Measurements from ENCODE around the gene PPIH. TPM values are rescaled to one million over a fixed set of nuclear protein-coding genes. Genes with fewer than 3 reads are reported as not detected.

PPIH gene
- total RNA-seq, 2 donors from 2014 or later = 18.2 to 24.9 TPM

DNA sequence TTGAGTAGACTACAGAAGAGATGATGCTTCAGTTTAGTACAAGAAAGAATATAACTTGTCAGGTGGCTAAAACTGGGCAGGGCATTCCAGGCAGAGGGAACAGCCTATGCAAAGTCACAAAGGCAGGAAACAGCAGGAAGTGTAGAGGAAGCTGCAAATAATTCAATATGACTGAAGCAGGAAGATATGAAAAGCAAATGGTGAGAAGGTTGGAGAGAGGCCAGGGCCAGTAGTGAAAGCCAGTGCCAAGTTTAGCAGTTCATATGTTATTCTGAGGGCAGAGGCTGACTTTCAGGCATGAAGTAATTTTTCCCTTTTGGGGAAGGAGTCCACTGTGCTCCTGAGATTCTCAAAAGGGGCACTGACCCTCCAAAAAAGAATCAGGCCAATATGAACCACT, 16.0 kb downstream of the PPIH start:
- Histone ChIP-seq H3K27ac (peak overlapping the region; percentile 59 to 86), H3K36me3 (peaks cover 4% of the 10 kb centered on the region), H3K4me3 (no peak overlapping the region), H3K27me3 (no peaks in the 10 kb centered on the region), H3K4me1 (peaks cover 0 to 12% of the 10 kb centered on the region in 2 donors), H3K9me3 (no peaks in the 10 kb centered on the region)
- DNase-seq (ENCODE audit: low spot score) = no peak
- TF ChIP-seq, protein P1, sequence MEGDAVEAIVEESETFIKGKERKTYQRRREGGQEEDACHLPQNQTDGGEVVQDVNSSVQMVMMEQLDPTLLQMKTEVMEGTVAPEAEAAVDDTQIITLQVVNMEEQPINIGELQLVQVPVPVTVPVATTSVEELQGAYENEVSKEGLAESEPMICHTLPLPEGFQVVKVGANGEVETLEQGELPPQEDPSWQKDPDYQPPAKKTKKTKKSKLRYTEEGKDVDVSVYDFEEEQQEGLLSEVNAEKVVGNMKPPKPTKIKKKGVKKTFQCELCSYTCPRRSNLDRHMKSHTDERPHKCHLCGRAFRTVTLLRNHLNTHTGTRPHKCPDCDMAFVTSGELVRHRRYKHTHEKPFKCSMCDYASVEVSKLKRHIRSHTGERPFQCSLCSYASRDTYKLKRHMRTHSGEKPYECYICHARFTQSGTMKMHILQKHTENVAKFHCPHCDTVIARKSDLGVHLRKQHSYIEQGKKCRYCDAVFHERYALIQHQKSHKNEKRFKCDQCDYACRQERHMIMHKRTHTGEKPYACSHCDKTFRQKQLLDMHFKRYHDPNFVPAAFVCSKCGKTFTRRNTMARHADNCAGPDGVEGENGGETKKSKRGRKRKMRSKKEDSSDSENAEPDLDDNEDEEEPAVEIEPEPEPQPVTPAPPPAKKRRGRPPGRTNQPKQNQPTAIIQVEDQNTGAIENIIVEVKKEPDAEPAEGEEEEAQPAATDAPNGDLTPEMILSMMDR (IDR thresholded peaks at IDR 0.05) = no peak

DNA sequence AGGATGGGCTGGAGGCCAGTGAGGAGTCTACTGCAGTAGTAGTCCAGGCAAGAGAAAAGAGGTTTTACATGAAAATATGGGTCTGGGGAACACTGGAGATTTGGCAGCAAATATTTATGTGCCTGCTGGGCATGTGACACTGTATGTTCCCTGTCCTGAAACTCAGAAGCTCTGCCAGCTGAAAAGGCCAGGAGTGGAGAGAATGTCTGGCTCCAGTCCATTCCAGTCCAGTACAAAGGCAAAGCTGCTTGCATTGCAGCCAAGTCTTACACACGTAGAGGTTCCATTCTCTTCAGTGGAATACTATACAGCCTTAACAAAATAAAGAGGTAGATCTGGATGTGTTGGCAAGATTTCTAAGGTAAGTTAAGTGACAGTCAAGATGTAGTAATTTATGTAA, 16.5 kb downstream of the PPIH start:
- H3K36me3 ChIP-seq = peaks cover 4% of the 10 kb centered on the region
- no peaks in the 10 kb centered on the region for H3K27me3 ChIP-seq
- TF ChIP-seq, protein P1 (IDR thresholded peaks at IDR 0.05) = no peak
- no peak for DNase-seq (ENCODE audit: low spot score)
- H3K27ac ChIP-seq = peak overlapping the region; percentile 59 to 86
- no peak overlapping the region for H3K4me3 ChIP-seq
- peaks cover 0 to 12% of the 10 kb centered on the region in 2 donors for H3K4me1 ChIP-seq
- H3K9me3 ChIP-seq = no peaks in the 10 kb centered on the region

DNA sequence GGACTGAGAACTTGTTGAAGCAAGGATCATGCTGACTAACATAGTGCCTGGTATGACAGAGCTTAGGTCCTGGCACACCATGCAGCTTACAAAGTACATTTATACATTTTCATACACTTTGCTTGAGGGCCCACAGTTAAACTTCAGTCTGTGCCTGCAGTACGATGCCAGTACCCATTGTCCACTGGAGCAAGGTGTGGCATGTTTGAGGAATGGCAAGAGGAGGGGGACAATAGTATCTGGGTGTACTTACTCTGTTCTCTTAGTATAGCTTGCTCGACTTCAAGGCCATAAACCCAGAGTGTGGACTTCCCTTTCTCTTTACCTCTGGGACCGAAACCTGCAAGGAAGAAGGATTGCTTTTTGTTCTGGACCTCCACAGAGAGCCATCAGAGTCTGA, 17.2 kb downstream of the PPIH start:
- TF ChIP-seq, protein P1 (IDR thresholded peaks at IDR 0.05) = no peak
- Histone ChIP-seq H3K27me3 (no peaks in the 10 kb centered on the region), H3K27ac (peak overlapping the region in 1 of 2 donors; percentile 86), H3K4me3 (no peak overlapping the region), H3K4me1 (peaks cover 0 to 12% of the 10 kb centered on the region in 2 donors), H3K36me3 (no peaks in the 10 kb centered on the region), H3K9me3 (no peaks in the 10 kb centered on the region)
- DNase-seq (ENCODE audit: low spot score) = no peak

DNA sequence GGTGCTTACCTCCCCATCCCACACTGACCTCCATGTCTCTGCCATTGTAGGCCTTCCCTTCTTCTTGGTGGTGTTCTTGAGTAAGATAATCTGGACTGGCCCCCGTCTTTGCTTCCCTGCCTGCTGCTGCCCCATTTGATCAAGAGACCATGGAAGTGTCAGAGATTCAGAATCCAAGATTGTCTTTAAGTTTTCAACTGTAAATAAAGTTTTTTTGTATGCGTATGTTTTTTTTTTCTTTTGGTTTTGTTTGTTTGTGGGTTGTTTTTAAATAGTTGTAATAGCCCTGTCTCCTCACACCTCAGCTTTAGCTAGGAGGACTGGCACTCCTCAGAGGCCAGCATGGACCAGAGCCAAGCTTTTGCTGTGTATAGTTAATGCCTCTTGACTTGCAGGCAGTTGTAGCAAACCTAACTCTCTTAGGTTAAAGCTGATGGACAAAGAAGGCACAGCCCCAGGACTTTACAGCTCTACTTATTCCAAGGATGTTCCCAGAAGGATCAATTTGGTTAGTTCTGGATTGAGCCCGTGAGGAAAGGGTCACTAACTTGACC, 18.4 kb downstream of the PPIH start:
- Histone ChIP-seq H3K4me3 (no peak overlapping the region), H3K36me3 (no peaks in the 10 kb centered on the region), H3K4me1 (peaks cover 0 to 23% of the 10 kb centered on the region in 2 donors), H3K9me3 (no peaks in the 10 kb centered on the region), H3K27me3 (no peaks in the 10 kb centered on the region), H3K27ac (peak overlapping the region in 1 of 2 donors; percentile 45)
- DNase-seq (ENCODE audit: low spot score) = no peak
- TF ChIP-seq, protein P1 (IDR thresholded peaks at IDR 0.05) = no peak

DNA sequence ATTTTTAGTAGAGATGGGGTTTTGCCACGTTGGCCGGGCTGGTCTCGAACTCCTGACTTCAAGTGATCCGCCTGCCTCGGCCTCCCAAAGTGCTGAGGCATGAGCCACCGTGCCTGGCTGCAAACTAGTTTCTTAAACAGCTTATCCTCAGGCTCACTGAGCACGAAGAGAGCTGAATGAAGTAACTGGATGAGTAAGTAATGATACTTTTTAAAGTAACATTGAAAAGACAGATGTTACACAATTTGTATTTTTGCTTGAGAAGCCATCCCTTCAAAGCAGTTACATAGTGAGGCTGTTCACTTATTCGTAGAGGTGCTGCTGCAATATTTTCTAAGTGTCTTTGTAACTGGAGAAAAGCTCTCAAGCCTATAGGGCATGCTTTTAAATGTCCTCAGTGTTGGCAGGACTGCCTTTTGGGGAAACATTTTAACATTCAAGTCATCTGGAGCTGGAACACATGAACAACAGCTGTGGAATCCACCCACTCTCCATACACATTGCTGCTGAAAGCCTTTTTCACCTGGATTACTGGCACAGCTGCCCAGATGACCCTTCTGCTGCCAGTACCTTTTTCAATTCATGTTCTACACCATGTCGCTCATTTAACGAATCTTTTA, 21.3 kb downstream of the PPIH start:
- peaks cover 0 to 28% of the 10 kb centered on the region in 2 donors for H3K4me1 ChIP-seq
- no peaks in the 10 kb centered on the region for H3K36me3 ChIP-seq
- H3K4me3 ChIP-seq = no peak overlapping the region
- no peaks in the 10 kb centered on the region for H3K27me3 ChIP-seq
- no peak overlapping the region for H3K27ac ChIP-seq
- H3K9me3 ChIP-seq = no peaks in the 10 kb centered on the region
- TF ChIP-seq, protein P1 (IDR thresholded peaks at IDR 0.05) = no peak
- DNase-seq (ENCODE audit: low spot score) = no peak
